GM23338 (cell line): ENCODE measurements around the gene MEIOB. TPM values are rescaled to one million over a fixed set of nuclear protein-coding genes. Genes with fewer than 3 reads are reported as not detected.

Experiments used
- ATAC-seq: fragments of 200-7000 bp; cut with Tn5 transposase; 3 replicates; pipeline ENCODE4 v1.9.1; 2020
- DNase-seq: peaks from one replicate; pipeline ENCODE4 v3.0.0-alpha.2; 2015; ENCODE audit warnings: low spot score
- H2AFZ ChIP-seq: fragments of 200-600 bp; sonication (generic); 2 replicates; pipeline ENCODE4 v1.8.0; 2016; ENCODE audit warnings: antibody characterized with exemption, mild to moderate bottlenecking, moderate library complexity
- H3F3A ChIP-seq: fragments of 200-600 bp; sonication (generic); replicated peaks from 2 replicates; pipeline ENCODE4 v1.8.0; 2017; ENCODE audit warnings: antibody characterized with exemption, mixed run types, low read depth
- H3K27ac ChIP-seq: fragments of 200-600 bp; sonication (generic); 2 replicates; pipeline ENCODE4 v1.6.1; 2016; ENCODE audit warnings: low read depth
- H3K27me3 ChIP-seq: fragments of 200-600 bp; sonication (generic); 2 replicates; pipeline ENCODE4 v1.8.0; 2016; ENCODE audit warnings: mild to moderate bottlenecking, mixed run types, moderate library complexity; ENCODE audit not compliant: insufficient read depth
- H3K36me3 ChIP-seq: fragments of 200-600 bp; sonication (generic); 2 replicates; pipeline ENCODE4 v1.8.0; 2016; ENCODE audit warnings: mild to moderate bottlenecking; ENCODE audit not compliant: insufficient read depth
- H3K4me1 ChIP-seq: fragments of 200-600 bp; sonication (generic); 2 replicates; pipeline ENCODE4 v1.8.0; 2016; ENCODE audit warnings: mild to moderate bottlenecking, moderate library complexity; ENCODE audit not compliant: insufficient read depth
- H3K4me2 ChIP-seq: fragments of 200-600 bp; sonication (generic); 2 replicates; pipeline ENCODE4 v1.7.1; 2017; ENCODE audit warnings: mixed run types
- H3K4me3 ChIP-seq: fragments of 200-600 bp; sonication (generic); 2 replicates; pipeline ENCODE4 v1.6.1; 2016; ENCODE audit warnings: mixed run types
- H3K79me2 ChIP-seq: fragments of 200-600 bp; sonication (generic); replicated peaks from 2 replicates; pipeline ENCODE4 v1.8.0; 2017; ENCODE audit warnings: mild to moderate bottlenecking; ENCODE audit not compliant: insufficient read depth
- H3K9me2 ChIP-seq: fragments of 200-600 bp; sonication (generic); 2 replicates; pipeline ENCODE4 v1.8.0; 2017; ENCODE audit not compliant: insufficient read depth
- H4K20me1 ChIP-seq: fragments of 200-600 bp; sonication (generic); replicated peaks from 2 replicates; pipeline ENCODE4 v1.8.0; 2017; ENCODE audit warnings: mild to moderate bottlenecking; ENCODE audit not compliant: insufficient read depth
- H3K27ac Mint-ChIP-seq: 2 replicates; pipeline ENCODE4 v1.8.0; 2020; ENCODE audit warnings: inconsistent platforms, mild to moderate bottlenecking, moderate library complexity, mixed read lengths
- H3K27me3 Mint-ChIP-seq: 3 replicates; pipeline ENCODE4 v1.8.0; 2022; ENCODE audit warnings: low read depth, mild to moderate bottlenecking, moderate library complexity, mixed read lengths, inconsistent platforms; ENCODE audit not compliant: insufficient read depth, poor library complexity
- H3K36me3 Mint-ChIP-seq: 3 replicates; pipeline ENCODE4 v1.8.0; 2021; ENCODE audit warnings: low read depth, mild to moderate bottlenecking, inconsistent platforms, moderate library complexity, mixed read lengths
- H3K4me1 Mint-ChIP-seq: 3 replicates; pipeline ENCODE4 v1.8.0; 2020; ENCODE audit warnings: mild to moderate bottlenecking, inconsistent platforms, mixed read lengths
- H3K4me3 Mint-ChIP-seq: 3 replicates; pipeline ENCODE4 v1.8.0; 2021; ENCODE audit warnings: moderate library complexity, mild to moderate bottlenecking, inconsistent platforms, mixed read lengths
- H3K9me3 Mint-ChIP-seq: 3 replicates; pipeline ENCODE4 v1.8.0; 2020; ENCODE audit warnings: moderate library complexity, mild to moderate bottlenecking, inconsistent platforms, mixed read lengths
- ETS1 ChIP-seq: IDR thresholded peaks from 2 replicates; pipeline ENCODE4 v1.6.1; 2016; ENCODE audit warnings: antibody characterized with exemption
- EZH2phosphoT487 ChIP-seq: fragments of 200-600 bp; sonication (generic); IDR thresholded peaks from one replicate; pipeline ENCODE4 v1.8.1; 2018; ENCODE audit warnings: antibody characterized with exemption; ENCODE audit not compliant: unreplicated experiment
- NANOG ChIP-seq: IDR thresholded peaks from 2 replicates; pipeline ENCODE4 v1.6.1; 2016; ENCODE audit warnings: antibody characterized with exemption, borderline replicate concordance
- ZNF114 ChIP-seq: fragments of 250-450 bp; sonication (Bioruptor Pico); IDR thresholded peaks from 2 replicates; pipeline ENCODE4 v1.5.0; 2020; ENCODE audit warnings: mild to moderate bottlenecking, moderate library complexity
- ZNF462 ChIP-seq: fragments of 250-450 bp; sonication (Bioruptor Pico); IDR thresholded peaks from 2 replicates; pipeline ENCODE4 v1.5.0; 2020; ENCODE audit warnings: mild to moderate bottlenecking, moderate library complexity
- polyA plus RNA-seq: library from polyadenylated mRNA; unstranded; fragments of >200 nt; fragmentation: Nextera tagmentation; extraction: Ambion mirVana; gene quantifications from 2 replicates; pipeline ENCODE4 v1.2.1, GENCODE V29; 2016
- total RNA-seq: library from RNA; depleted of rRNA; stranded (reverse); fragments of >200 nt; shearing (Covaris generic); gene quantifications from 2 replicates; pipeline ENCODE4 v1.2.3, GENCODE V29; 2014

The MEIOB gene
- total and polyA plus RNA-seq, 2 experiments from 2014 or later, result 7.3 to 8.7 TPM

DNA sequence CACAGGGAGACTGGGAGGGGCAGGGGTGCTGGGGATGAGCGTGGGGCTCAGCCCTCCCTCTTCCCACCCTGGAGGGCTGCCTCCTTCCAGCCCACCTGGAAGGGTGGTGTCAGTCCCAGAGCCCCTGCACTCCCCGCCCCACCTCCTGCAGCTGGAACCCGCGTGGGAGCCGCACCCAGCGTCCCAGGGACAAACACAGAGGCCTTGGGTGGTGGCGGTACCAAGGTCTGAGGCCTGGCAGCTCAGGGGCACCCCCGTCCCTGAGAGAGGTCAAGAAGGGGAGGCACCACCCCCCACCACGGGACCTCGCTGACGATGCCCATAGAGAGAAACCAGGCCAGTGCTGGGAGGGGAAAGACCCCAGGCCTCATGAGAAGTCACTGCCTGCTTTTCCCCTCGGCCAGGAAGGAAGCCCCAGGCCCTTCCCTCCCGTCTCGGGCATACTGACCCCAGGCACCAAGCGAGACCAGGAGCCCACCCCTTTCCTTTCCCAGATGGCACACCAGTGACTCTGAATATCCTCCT, 42.2 kb upstream of the MEIOB start (continued):
- TF ChIP-seq NANOG, result no peak
- TF ChIP-seq ZNF114 (CRISPR knock-in tag), result no peak
- no peak for TF ChIP-seq ZNF462
- no peak for TF ChIP-seq ETS1
- TF ChIP-seq EZH2phosphoT487, result no peak

DNA sequence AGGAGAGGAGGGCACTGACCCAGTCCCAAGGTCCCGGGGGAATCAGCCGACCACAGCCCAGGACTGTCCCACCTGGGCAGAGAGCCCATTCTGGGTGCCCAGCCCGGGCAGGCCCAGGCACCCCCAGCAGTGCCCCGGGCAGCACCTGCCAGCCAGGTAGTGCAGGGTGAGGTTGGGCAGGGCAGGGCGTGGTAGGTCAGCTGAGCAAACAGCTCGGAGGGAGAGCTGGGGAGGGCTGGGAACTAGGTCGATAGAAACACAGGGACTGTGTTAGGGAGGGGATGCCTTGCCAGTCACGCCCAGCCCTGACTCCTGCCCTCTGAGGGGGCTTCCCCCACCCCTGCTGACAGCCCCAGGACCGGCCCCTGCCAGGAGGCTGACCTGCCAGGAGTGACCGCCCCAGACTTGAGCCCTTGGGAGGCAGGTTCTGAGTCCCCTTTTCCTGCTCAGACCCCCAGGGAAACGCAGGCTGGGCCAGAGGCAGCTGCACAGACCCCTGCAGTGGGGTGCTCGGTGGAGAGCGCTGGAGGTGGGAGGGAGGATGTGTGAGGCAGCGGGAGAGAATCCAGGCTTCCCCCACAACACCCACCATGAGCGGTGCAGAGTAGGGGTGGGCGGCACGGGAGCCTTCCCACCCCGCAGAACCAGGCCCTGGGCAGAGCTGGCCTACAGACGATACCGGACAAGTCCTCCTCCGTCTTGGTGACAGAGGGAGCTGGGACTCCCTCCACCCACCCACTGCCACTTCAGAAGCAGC, 41.5 kb upstream of the MEIOB start:
- H3K4me3 Mint-ChIP-seq, result no peak overlapping the region
- Histone ChIP-seq H3K27me3 (peaks cover 32% of the 10 kb centered on the region), H3K9me2 (no peaks in the 10 kb centered on the region), H3K27ac (no peak overlapping the region), H3F3A (no peaks in the 10 kb centered on the region), H3K4me3 (no peak overlapping the region), H3K4me2 (no peak overlapping the region), H3K79me2 (no peaks in the 10 kb centered on the region), H2AFZ (0 out of 2 replicates have a peak overlapping the region, but pooled peaks have one; percentile 66), H3K4me1 (peaks cover 15% of the 10 kb centered on the region; the same call in 1 of the 2 replicates), H4K20me1 (no peaks in the 10 kb centered on the region), H3K36me3 (no peaks in the 10 kb centered on the region)
- TF ChIP-seq ETS1, result no peak
- ATAC-seq, result no peak
- H3K27me3 Mint-ChIP-seq, result peaks cover 40% of the 10 kb centered on the region
- H3K4me1 Mint-ChIP-seq, result peaks cover 24% of the 10 kb centered on the region
- DNase-seq, result no peak
- H3K9me3 Mint-ChIP-seq, result no peaks in the 10 kb centered on the region
- no peaks in the 10 kb centered on the region for H3K36me3 Mint-ChIP-seq
- H3K27ac Mint-ChIP-seq, result no peak overlapping the region
